H1 (cell line): ENCODE results near the gene AQP10. TPM values are rescaled to one million over a fixed set of nuclear protein-coding genes. Genes with fewer than 3 reads are reported as not detected.

Experiments
- CTCF ChIA-PET: fragments of 300-600 bp; sonication (Branson Sonifier 250); formaldehyde crosslinking; loops from one replicate; lab custom pipeline; 2021; ENCODE audit not compliant: partially characterized antibody; lab: Charles Lee
- POLR2A ChIA-PET: fragments of 300-600 bp; sonication (Branson Sonifier 250); formaldehyde crosslinking; loops from one replicate; lab custom pipeline; 2021; ENCODE audit warnings: inconsistent platforms; ENCODE audit not compliant: partially characterized antibody; lab: Charles Lee
- DNase-seq, 2 experiments: peaks; one replicate each; pipeline versions ENCODE4 v3.0.0 to v3.0.0-alpha.2; 2010 to 2022; ENCODE audit warnings: low spot score in 2 of 2, low read depth in 1 of 2, mixed read lengths in 1 of 2
- FAIRE-seq: peaks from 2 replicates; lab custom pipeline; 2011; peaks lifted over from hg19 to GRCh38; lab: Jason Lieb, UNC
- H2AFZ ChIP-seq: 2 replicates; pipeline ENCODE4 v1.8.1; 2012; ENCODE audit warnings: low read length, inconsistent platforms
- H2AK5ac ChIP-seq: 2 replicates; pipeline ENCODE4 v1.6.1; 2013; ENCODE audit warnings: low read depth, low read length
- H2BK120ac ChIP-seq: replicated peaks from 2 replicates; pipeline ENCODE3; 2013; ENCODE audit warnings: low read depth, low read length, inconsistent platforms
- H2BK12ac ChIP-seq: 2 replicates; pipeline ENCODE4 v1.6.1; 2013; ENCODE audit warnings: low read depth, low read length
- H2BK15ac ChIP-seq: 2 replicates; pipeline ENCODE4 v1.6.1; 2013; ENCODE audit warnings: low read length
- H2BK20ac ChIP-seq: 2 replicates; pipeline ENCODE4 v1.6.1; 2013; ENCODE audit warnings: low read length
- H2BK5ac ChIP-seq: 2 replicates; pipeline ENCODE4 v1.6.1; 2013; ENCODE audit warnings: low read depth, low read length
- H3K14ac ChIP-seq: 2 replicates; pipeline ENCODE4 v1.6.1; 2013; ENCODE audit warnings: inconsistent platforms; ENCODE audit not compliant: insufficient read length
- H3K18ac ChIP-seq: 2 replicates; pipeline ENCODE4 v1.6.1; 2013; ENCODE audit warnings: low read length; ENCODE audit errors: extremely low read depth
- H3K23ac ChIP-seq: 2 replicates; pipeline ENCODE4 v1.6.1; 2013; ENCODE audit warnings: inconsistent platforms; ENCODE audit not compliant: insufficient read length
- H3K23me2 ChIP-seq: 2 replicates; pipeline ENCODE4 v1.6.1; 2013; ENCODE audit warnings: low read depth, low read length
- H3K27ac ChIP-seq: 2 replicates; pipeline ENCODE4 v1.6.1; 2011; ENCODE audit warnings: low read depth, low read length, inconsistent platforms
- H3K27me3 ChIP-seq, 4 experiments: replicated peaks in 1 of 4; 1 replicate in 1 of 4; 2 replicates in 3 of 4; pipeline versions ENCODE4 v1.6.1 to v1.8.1; 2011 to 2013; ENCODE audit warnings: low read length in 3 of 4, mild to moderate bottlenecking in 3 of 4, inconsistent platforms in 2 of 4, mixed read lengths in 2 of 4, moderate library complexity in 1 of 4; ENCODE audit not compliant: control insufficient read depth in 3 of 4, insufficient read depth in 3 of 4; ENCODE audit errors: extremely low read depth in 1 of 4
- H3K36me3 ChIP-seq, 4 experiments: 2 replicates each; pipeline versions ENCODE4 v1.6.1 to v1.8.1; 2011 to 2013; ENCODE audit warnings: mild to moderate bottlenecking in 4 of 4, low read length in 3 of 4, moderate library complexity in 2 of 4, control low read depth in 1 of 4, inconsistent platforms in 1 of 4; ENCODE audit not compliant: insufficient read depth in 4 of 4, control insufficient read depth in 2 of 4
- H3K4ac ChIP-seq: replicated peaks from 2 replicates; pipeline ENCODE3; 2013; ENCODE audit warnings: low read length, low read depth, mixed read lengths, inconsistent platforms; ENCODE audit not compliant: insufficient read length
- H3K4me1 ChIP-seq, 4 experiments: replicated peaks in 1 of 4; 1 replicate in 1 of 4; 2 replicates in 3 of 4; pipeline versions ENCODE4 v1.6.1 to v1.8.1; 2011 to 2013; ENCODE audit warnings: low read length in 3 of 4, inconsistent platforms in 2 of 4, mixed read lengths in 1 of 4; ENCODE audit not compliant: insufficient read depth in 4 of 4, control insufficient read depth in 3 of 4
- H3K4me2 ChIP-seq, 2 experiments: 2 replicates each; pipeline versions ENCODE4 v1.6.1 to v1.8.1; 2011 to 2013; ENCODE audit warnings: low read depth in 2 of 2, low read length in 2 of 2, control low read depth in 1 of 2, inconsistent platforms in 1 of 2, mild to moderate bottlenecking in 1 of 2; ENCODE audit not compliant: insufficient read depth in 1 of 2
- H3K4me3 ChIP-seq, 4 experiments: fragments of 200-600, 300-600 bp in 1 of 4; sonication (generic), shearing (Covaris generic), sonication (Bioruptor Twin) in 1 of 4; 2 replicates each; pipeline versions ENCODE4 v1.5.1 to v1.8.1; 2011 to 2016; ENCODE audit warnings: low read length in 4 of 4, low read depth in 3 of 4, control low read depth in 2 of 4, inconsistent platforms in 2 of 4, mild to moderate bottlenecking in 2 of 4, mixed read lengths in 1 of 4, moderate library complexity in 1 of 4; ENCODE audit not compliant: insufficient read depth in 2 of 4; ENCODE audit errors: extremely low read depth in 1 of 4
- H3K56ac ChIP-seq: replicated peaks from 2 replicates; pipeline ENCODE3; 2013; ENCODE audit warnings: low read depth, mild to moderate bottlenecking, mixed read lengths, low read length, inconsistent platforms; ENCODE audit not compliant: insufficient read length
- H3K79me1 ChIP-seq: 2 replicates; pipeline ENCODE4 v1.6.1; 2013; ENCODE audit warnings: low read depth, low read length, control low read depth
- H3K79me2 ChIP-seq, 2 experiments: 2 replicates each; pipeline versions ENCODE4 v1.6.1 to v1.8.1; 2012 to 2013; ENCODE audit warnings: low read length in 2 of 2, mild to moderate bottlenecking in 2 of 2, inconsistent platforms in 1 of 2; ENCODE audit not compliant: insufficient read depth in 2 of 2, control insufficient read depth in 1 of 2
- H3K9ac ChIP-seq, 4 experiments: replicated peaks in 1 of 4; 1 replicate in 1 of 4; 2 replicates in 3 of 4; pipeline versions ENCODE4 v1.6.1 to v1.8.1; 2011 to 2013; ENCODE audit warnings: low read depth in 3 of 4, low read length in 3 of 4, control low read depth in 2 of 4, mild to moderate bottlenecking in 2 of 4, moderate library complexity in 2 of 4, inconsistent platforms in 1 of 4; ENCODE audit errors: extremely low read depth in 1 of 4
- H3K9me3 ChIP-seq, 2 experiments: 2 replicates each; pipeline versions ENCODE4 v1.6.1 to v1.8.1; 2012 to 2013; ENCODE audit warnings: mild to moderate bottlenecking in 2 of 2, moderate library complexity in 2 of 2, control low read depth in 1 of 2, inconsistent platforms in 1 of 2, low read depth in 1 of 2, low read length in 1 of 2, mixed read lengths in 1 of 2; ENCODE audit not compliant: insufficient read depth in 2 of 2
- H4K20me1 ChIP-seq, 2 experiments: replicated peaks in 1 of 2; 2 replicates each; pipeline versions ENCODE3 to v1.8.1; 2011 to 2013; ENCODE audit warnings: inconsistent platforms in 2 of 2, low read length in 2 of 2, mild to moderate bottlenecking in 1 of 2; ENCODE audit not compliant: insufficient read depth in 2 of 2, control insufficient read depth in 1 of 2
- H4K5ac ChIP-seq: 2 replicates; pipeline ENCODE4 v1.6.1; 2013; ENCODE audit warnings: low read length, low read depth, mixed read lengths, inconsistent platforms; ENCODE audit not compliant: insufficient read length
- H4K8ac ChIP-seq: 2 replicates; pipeline ENCODE4 v1.8.0; 2013; ENCODE audit warnings: mild to moderate bottlenecking, moderate library complexity, low read length, inconsistent platforms; ENCODE audit not compliant: insufficient read depth; ENCODE audit errors: extremely low read depth
- H4K91ac ChIP-seq: replicated peaks from 2 replicates; pipeline ENCODE3; 2013; ENCODE audit warnings: low read length, mixed read lengths, inconsistent platforms; ENCODE audit not compliant: insufficient read length
- ATF3 ChIP-seq: IDR thresholded peaks from 2 replicates; pipeline ENCODE4 v1.6.1; 2011; ENCODE audit warnings: low read depth, mild to moderate bottlenecking, low read length; ENCODE audit not compliant: insufficient read depth
- CBX8 ChIP-seq: fragments of 300-800, 300-1000 bp; sonication (generic); IDR thresholded peaks from 2 replicates; pipeline ENCODE4 v1.7.1; 2016; ENCODE audit warnings: low read depth, low read length, borderline replicate concordance
- E2F6 ChIP-seq: IDR thresholded peaks from 2 replicates; pipeline ENCODE4 v1.6.1; 2012; ENCODE audit warnings: inconsistent platforms
- POLR2A ChIP-seq, 2 experiments: IDR thresholded peaks; 1 replicate in 1 of 2; 2 replicates in 1 of 2; pipeline ENCODE4 v1.6.1; 2011; ENCODE audit warnings: low read depth in 2 of 2, low read length in 2 of 2, mild to moderate bottlenecking in 2 of 2; ENCODE audit errors: control extremely low read depth in 1 of 2
- SP4 ChIP-seq: IDR thresholded peaks from 2 replicates; pipeline ENCODE4 v1.6.1; 2012; ENCODE audit warnings: low read length, inconsistent platforms
- TAF1 ChIP-seq: IDR thresholded peaks from 2 replicates; pipeline ENCODE4 v1.6.1; 2011; ENCODE audit warnings: mild to moderate bottlenecking, low read depth, low read length
- ZNF274 ChIP-seq: IDR thresholded peaks from 2 replicates; pipeline ENCODE4 v1.7.0; 2012; ENCODE audit warnings: low read length, borderline replicate concordance; ENCODE audit errors: extremely low read depth
- WGBS, 2 experiments: shearing (Covaris generic) in 1 of 2; methylation state at CpG; one replicate each; pipeline versions ENCODE4 v1.1.6 to v1.1.7; 2013 to 2015; ENCODE audit warnings: low lambda C conversion rate in 2 of 2, mixed read lengths in 2 of 2, inconsistent platforms in 1 of 2, low coverage in 1 of 2, missing lambda C conversion rate in 1 of 2; ENCODE audit not compliant: insufficient replicate concordance in 2 of 2, insufficient coverage in 1 of 2, insufficient read length in 1 of 2; ENCODE audit errors: extremely low coverage in 1 of 2, missing lambda C conversion rate in 1 of 2; 5-methylcytosine and 5-hydroxymethylcytosine counted together
- polyA plus RNA-seq, 7 experiments: library from polyadenylated mRNA; depleted of rRNA in 3 of 7; stranded (reverse) in 5 of 7; unstranded in 2 of 7; fragments of >200 nt in 5 of 7; fragments of 200-250 nt in 2 of 7; gene quantifications; 1 replicate in 5 of 7; 2 replicates in 1 of 7; 4 replicates in 1 of 7; pipeline versions ENCODE4 v1.2.1 to v1.2.3, GENCODE V29; 2011 to 2013; ENCODE audit warnings: missing spikeins in 2 of 7, mixed read lengths in 2 of 7
- total RNA-seq: library from RNA; stranded (reverse); fragmentation: NEBNext Ultra II Directional; extraction: Animal tissue kit (Norgen Biotek cat#: 25700); gene quantifications from 2 replicates; pipeline ENCODE4 v1.2.1, GENCODE V29; 2021

Gene AQP10
- total and polyA plus RNA-seq, 2 of the 8 experiments (the other 6 are each of a cell fraction or from before 2014, with no cell fraction given), result not detected

- TF ChIP-seq POLR2A (IDR thresholded peaks at IDR 0.05; ENCODE audit: control extremely low read depth in 1 of 2, low read depth in 2 of 2, low read length in 2 of 2) (no peak), SP4 (no peak), ZNF274 (no peak), ATF3 (no peak), E2F6 (no peak), CBX8 (no peak), TAF1 (no peak)
- WGBS, 2 experiments, result 100% methylated on average over 1 of the region's 1 CpG; no CpG with 5 or more reads in 1 of the 2 experiments
- FAIRE-seq, result no peak
Measured at GRCh38 chr1:154301582-154301981, 19.3 kb upstream of the AQP10 start.

More at GRCh38 chr1:154301582-154301981, 19.3 kb upstream of the AQP10 start:
- DNase-seq, result no peak
- H3K27ac ChIP-seq, result no peak overlapping the region
- no peaks in the 10 kb centered on the region for H3K23me2 ChIP-seq
- H2BK20ac ChIP-seq, result no peak overlapping the region
- no peak overlapping the region for H3K23ac ChIP-seq
- no peaks in the 10 kb centered on the region for H3K4me1 ChIP-seq
- H4K5ac ChIP-seq, result no peak overlapping the region
- no peak overlapping the region for H2BK12ac ChIP-seq
- no peak overlapping the region for H3K4me3 ChIP-seq
- no peak overlapping the region for H2BK15ac ChIP-seq
- H4K20me1 ChIP-seq, result no peaks in the 10 kb centered on the region
- H3K9me3 ChIP-seq, result no peaks in the 10 kb centered on the region
- no peak overlapping the region for H3K4ac ChIP-seq
- no peak overlapping the region for H3K9ac ChIP-seq
- H3K14ac ChIP-seq, result no peak overlapping the region
- no peak overlapping the region for H2BK5ac ChIP-seq
- H4K8ac ChIP-seq, result no peak overlapping the region
- POLR2A ChIA-PET, result interaction anchor here (1.1 kb wide), 1 partner anchor 24 kb away, joined by 3 read pairs; no protein-coding TSS in a partner anchor
- no peaks in the 10 kb centered on the region for H3K27me3 ChIP-seq
- no peak overlapping the region for H2BK120ac ChIP-seq
- H3K4me2 ChIP-seq, result no peak overlapping the region
- no peaks in the 10 kb centered on the region for H3K79me1 ChIP-seq
- no peak overlapping the region for H4K91ac ChIP-seq
- CTCF ChIA-PET, result interaction anchor here (0.8 to 1.6 kb wide), 3 partner anchors 22 to 33 kb away, joined by 3 to 7 read pairs (median 3); no protein-coding TSS in a partner anchor
- H3K36me3 ChIP-seq, result no peaks in the 10 kb centered on the region
- H2AK5ac ChIP-seq, result no peak overlapping the region
- no peak overlapping the region for H3K56ac ChIP-seq
- no peak overlapping the region for H2AFZ ChIP-seq
- H3K79me2 ChIP-seq, result no peaks in the 10 kb centered on the region
- H3K18ac ChIP-seq, result no peak overlapping the region
